A549 (cell line): ENCODE measurements around the gene RCAN2. TPM values are rescaled to one million over a fixed set of nuclear protein-coding genes. Genes with fewer than 3 reads are reported as not detected.

Experiments used
- ATAC-seq, 2 experiments: fragments of 200-7000 bp in 1 of 2; fragments of >200 bp in 1 of 2; cut with Nextera tagmentation in 1 of 2; cut with Tn5 transposase in 1 of 2; 3 replicates each; pipeline versions ENCODE4 v1.8.0 to v1.9.1; 2018 to 2020; ENCODE audit warnings: mild to moderate bottlenecking in 1 of 2, moderate library complexity in 1 of 2
- CTCF ChIA-PET: fragments of 300-600 bp; sonication (Branson Sonifier 250); formaldehyde crosslinking; extraction: SDS; loops from one replicate; lab custom pipeline; 2021; ENCODE audit warnings: antibody characterized with exemption, inconsistent platforms; lab: Yijun Ruan, JAX
- POLR2A ChIA-PET: fragments of 350-600 bp; formaldehyde crosslinking; extraction: SDS; loops from one replicate; lab custom pipeline; 2021; ENCODE audit warnings: antibody characterized with exemption, inconsistent platforms; lab: Yijun Ruan, JAX
- DNase-seq, 2 experiments: peaks; one replicate each; pipeline versions ENCODE4 v3.0.0 to v3.0.0-alpha.2; 2011 to 2016; ENCODE audit warnings: low read depth in 1 of 2, low spot score in 1 of 2
- FAIRE-seq: peaks from 2 replicates; lab custom pipeline; 2011; peaks lifted over from hg19 to GRCh38; lab: Jason Lieb, UNC
- H3K27ac ChIP-seq, 2 experiments: fragments of >200 bp; sonication (Bioruptor Twin); formaldehyde crosslinking; 3 replicates each; pipeline ENCODE4 v1.5.1; 2016 to 2017
- H3K4me1 ChIP-seq: fragments of >200 bp; sonication (Bioruptor Twin); formaldehyde crosslinking; 3 replicates; pipeline ENCODE4 v1.6.1; 2016
- H3K4me2 ChIP-seq: fragments of >200 bp; sonication (Bioruptor Twin); formaldehyde crosslinking; 3 replicates; pipeline ENCODE4 v1.6.1; 2016
- H3K4me3 ChIP-seq: fragments of >200 bp; sonication (Bioruptor Twin); formaldehyde crosslinking; 3 replicates; pipeline ENCODE4 v1.5.1; 2016
- H3K9me3 ChIP-seq: fragments of >200 bp; sonication (Bioruptor Twin); formaldehyde crosslinking; 3 replicates; pipeline ENCODE4 v1.6.1; 2016
- BCL3 ChIP-seq: fragments of >200 bp; sonication (Bioruptor Twin); formaldehyde crosslinking; IDR thresholded peaks from 3 replicates; pipeline ENCODE4 v1.6.1; 2016
- BHLHE40 ChIP-seq: IDR thresholded peaks from 2 replicates; pipeline ENCODE4 v1.6.1; 2012; ENCODE audit warnings: low read depth, low read length, inconsistent platforms
- EHMT2 ChIP-seq: fragments of 200-600 bp; sonication (generic); IDR thresholded peaks from 2 replicates; pipeline ENCODE4 v1.6.1; 2016; ENCODE audit warnings: antibody characterized with exemption, low read depth, mild to moderate bottlenecking, moderate library complexity
- EP300 ChIP-seq, 2 experiments: fragments of >200 bp; sonication (Bioruptor Twin); formaldehyde crosslinking; IDR thresholded peaks; 2 replicates in 1 of 2; 3 replicates in 1 of 2; pipeline ENCODE4 v1.6.1; 2016 to 2017
- ESRRA ChIP-seq: fragments of 150-350 bp; IDR thresholded peaks from 2 replicates; pipeline ENCODE4 v1.6.1; 2014; ENCODE audit warnings: mild to moderate bottlenecking, low read length, borderline replicate concordance
- FOXS1 ChIP-seq: fragments of 250-450 bp; sonication (Bioruptor Pico); IDR thresholded peaks from 2 replicates; pipeline ENCODE4 v1.5.0; 2020; ENCODE audit warnings: mild to moderate bottlenecking, moderate library complexity
- GATA3 ChIP-seq: IDR thresholded peaks from 2 replicates; pipeline ENCODE4 v1.6.1; 2012; ENCODE audit warnings: borderline replicate concordance
- HDAC2 ChIP-seq: fragments of 200-600 bp; sonication (generic); IDR thresholded peaks from 2 replicates; pipeline ENCODE4 v1.6.1; 2016
- HMGXB4 ChIP-seq: fragments of 250-450 bp; sonication (Bioruptor Pico); IDR thresholded peaks from 2 replicates; pipeline ENCODE4 v1.5.0; 2021; ENCODE audit warnings: mild to moderate bottlenecking, moderate library complexity, borderline replicate concordance
- JUNB ChIP-seq: fragments of >200 bp; sonication (Bioruptor Twin); formaldehyde crosslinking; IDR thresholded peaks from 2 replicates; pipeline ENCODE4 v1.6.1; 2016
- KDM1A ChIP-seq: fragments of 200-600 bp; sonication (generic); IDR thresholded peaks from 2 replicates; pipeline ENCODE4 v1.6.1; 2016; ENCODE audit warnings: low read depth, mild to moderate bottlenecking
- NFE2L2 ChIP-seq: fragments of 150-350 bp; conservative IDR thresholded peaks from 2 replicates; pipeline ENCODE4 v1.6.1; 2014; ENCODE audit warnings: low read length
- PBX3 ChIP-seq: IDR thresholded peaks from 2 replicates; pipeline ENCODE4 v1.6.1; 2012
- POLR2AphosphoS2 ChIP-seq: conservative IDR thresholded peaks from 2 replicates; pipeline ENCODE4 v1.6.1; 2012; ENCODE audit warnings: low read length, improper control_type of control experiment, inconsistent platforms
- RARB ChIP-seq: fragments of 250-450 bp; sonication (Bioruptor Pico); IDR thresholded peaks from 2 replicates; pipeline ENCODE4 v1.8.0; 2021; ENCODE audit warnings: mild to moderate bottlenecking, moderate library complexity
- RCOR1 ChIP-seq: fragments of 150-350 bp; IDR thresholded peaks from 2 replicates; pipeline ENCODE4 v1.6.1; 2014; ENCODE audit warnings: antibody characterized with exemption, low read length, low read depth
- RFX5 ChIP-seq: fragments of 450-650 bp; IDR thresholded peaks from 2 replicates; pipeline ENCODE4 v1.7.1; 2014; ENCODE audit warnings: antibody characterized with exemption, mild to moderate bottlenecking, moderate library complexity
- TP53 ChIP-seq: fragments of 250-450 bp; sonication (Bioruptor Pico); IDR thresholded peaks from 2 replicates; pipeline ENCODE4 v1.5.0; 2021; ENCODE audit warnings: mild to moderate bottlenecking, moderate library complexity
- ZFP36 ChIP-seq: fragments of 450-650 bp; IDR thresholded peaks from 2 replicates; pipeline ENCODE4 v1.6.1; 2014; ENCODE audit warnings: borderline replicate concordance; ENCODE audit not compliant: partially characterized antibody
- ZSCAN20 ChIP-seq: fragments of 250-450 bp; sonication (Bioruptor Pico); IDR thresholded peaks from 2 replicates; pipeline ENCODE4 v1.8.0; 2022; ENCODE audit warnings: mild to moderate bottlenecking, moderate library complexity
- WGBS: methylation state at CpG from one replicate; pipeline ENCODE4 v1.1.6; 2017; ENCODE audit errors: missing lambda C conversion rate; 5-methylcytosine and 5-hydroxymethylcytosine counted together
- polyA plus RNA-seq, 4 experiments: library from polyadenylated mRNA; depleted of rRNA in 3 of 4; stranded (reverse); fragments of >200 nt; fragmentation: RNase III in 1 of 4; extraction: RNeasy Plus Mini Kit Qiagen cat#74134 plus additional on column Dnase treatment in 1 of 4; gene quantifications; 2 replicates in 3 of 4; 3 replicates in 1 of 4; pipeline ENCODE4 v1.2.3, GENCODE V29; 2011 to 2017
- TF ChIP-seq, protein P1 (sequence below): IDR thresholded peaks from 2 replicates; pipeline ENCODE4 v1.6.1; 2012; ENCODE audit warnings: low read depth, borderline replicate concordance
- TF ChIP-seq, protein P2 (sequence below): fragments of 200-600 bp; sonication (generic); IDR thresholded peaks from 2 replicates; pipeline ENCODE4 v1.6.1; 2016; ENCODE audit warnings: antibody characterized with exemption, mild to moderate bottlenecking, moderate library complexity
- TF ChIP-seq, protein P3 (sequence below): fragments of >200 bp; sonication (Bioruptor Twin); formaldehyde crosslinking; IDR thresholded peaks from 2 replicates; pipeline ENCODE4 v1.6.1; 2016

RCAN2 gene
- polyA plus RNA-seq, 2 of the 4 experiments (the other 2 are of a cell fraction) = not detected

DNA sequence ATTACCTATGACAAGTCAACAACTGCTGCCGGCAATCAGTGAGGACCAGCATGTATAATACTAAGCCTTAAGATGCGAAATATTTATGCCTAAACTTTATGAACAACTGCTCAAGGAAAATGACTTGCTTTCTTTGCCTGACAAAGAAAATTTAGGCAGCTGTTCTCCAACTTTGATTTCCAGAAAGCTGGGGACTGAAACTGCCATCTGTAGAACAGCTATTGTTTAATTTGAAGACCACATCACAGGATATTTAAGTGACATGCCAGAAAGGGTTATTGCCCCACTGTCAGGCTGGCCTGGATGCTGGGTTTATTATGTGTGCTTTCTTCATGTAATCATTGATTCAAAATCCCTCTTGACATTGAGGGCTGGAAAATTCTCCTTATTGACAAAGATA lies 166.5 kb downstream of the RCAN2 start (continued):
- TF ChIP-seq HMGXB4 (CRISPR knock-in tag) (no peak), KDM1A (no peak), ESRRA (no peak), FOXS1 (CRISPR knock-in tag) (no peak)
- TF ChIP-seq, protein P1, sequence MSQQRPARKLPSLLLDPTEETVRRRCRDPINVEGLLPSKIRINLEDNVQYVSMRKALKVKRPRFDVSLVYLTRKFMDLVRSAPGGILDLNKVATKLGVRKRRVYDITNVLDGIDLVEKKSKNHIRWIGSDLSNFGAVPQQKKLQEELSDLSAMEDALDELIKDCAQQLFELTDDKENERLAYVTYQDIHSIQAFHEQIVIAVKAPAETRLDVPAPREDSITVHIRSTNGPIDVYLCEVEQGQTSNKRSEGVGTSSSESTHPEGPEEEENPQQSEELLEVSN = no peak
- TF ChIP-seq, protein P2, sequence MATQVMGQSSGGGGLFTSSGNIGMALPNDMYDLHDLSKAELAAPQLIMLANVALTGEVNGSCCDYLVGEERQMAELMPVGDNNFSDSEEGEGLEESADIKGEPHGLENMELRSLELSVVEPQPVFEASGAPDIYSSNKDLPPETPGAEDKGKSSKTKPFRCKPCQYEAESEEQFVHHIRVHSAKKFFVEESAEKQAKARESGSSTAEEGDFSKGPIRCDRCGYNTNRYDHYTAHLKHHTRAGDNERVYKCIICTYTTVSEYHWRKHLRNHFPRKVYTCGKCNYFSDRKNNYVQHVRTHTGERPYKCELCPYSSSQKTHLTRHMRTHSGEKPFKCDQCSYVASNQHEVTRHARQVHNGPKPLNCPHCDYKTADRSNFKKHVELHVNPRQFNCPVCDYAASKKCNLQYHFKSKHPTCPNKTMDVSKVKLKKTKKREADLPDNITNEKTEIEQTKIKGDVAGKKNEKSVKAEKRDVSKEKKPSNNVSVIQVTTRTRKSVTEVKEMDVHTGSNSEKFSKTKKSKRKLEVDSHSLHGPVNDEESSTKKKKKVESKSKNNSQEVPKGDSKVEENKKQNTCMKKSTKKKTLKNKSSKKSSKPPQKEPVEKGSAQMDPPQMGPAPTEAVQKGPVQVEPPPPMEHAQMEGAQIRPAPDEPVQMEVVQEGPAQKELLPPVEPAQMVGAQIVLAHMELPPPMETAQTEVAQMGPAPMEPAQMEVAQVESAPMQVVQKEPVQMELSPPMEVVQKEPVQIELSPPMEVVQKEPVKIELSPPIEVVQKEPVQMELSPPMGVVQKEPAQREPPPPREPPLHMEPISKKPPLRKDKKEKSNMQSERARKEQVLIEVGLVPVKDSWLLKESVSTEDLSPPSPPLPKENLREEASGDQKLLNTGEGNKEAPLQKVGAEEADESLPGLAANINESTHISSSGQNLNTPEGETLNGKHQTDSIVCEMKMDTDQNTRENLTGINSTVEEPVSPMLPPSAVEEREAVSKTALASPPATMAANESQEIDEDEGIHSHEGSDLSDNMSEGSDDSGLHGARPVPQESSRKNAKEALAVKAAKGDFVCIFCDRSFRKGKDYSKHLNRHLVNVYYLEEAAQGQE = no peak
- TF ChIP-seq, protein P3, sequence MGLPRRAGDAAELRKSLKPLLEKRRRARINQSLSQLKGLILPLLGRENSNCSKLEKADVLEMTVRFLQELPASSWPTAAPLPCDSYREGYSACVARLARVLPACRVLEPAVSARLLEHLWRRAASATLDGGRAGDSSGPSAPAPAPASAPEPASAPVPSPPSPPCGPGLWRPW = no peak

- no peak for DNase-seq
- no peak overlapping the region for H3K27ac ChIP-seq
- WGBS = 13% methylated on average over 3 of the region's 3 CpGs
- no peaks in the 10 kb centered on the region for H3K9me3 ChIP-seq
- H3K4me1 ChIP-seq = no peaks in the 10 kb centered on the region
- H3K4me3 ChIP-seq = no peak overlapping the region
- no peak for ATAC-seq
- TF ChIP-seq NFE2L2 = no peak
- TF ChIP-seq RFX5 = no peak
- no peak for TF ChIP-seq EP300 (IDR thresholded peaks at IDR 0.05)
- TF ChIP-seq GATA3 = no peak
- TF ChIP-seq BHLHE40 = no peak
- no peak for TF ChIP-seq RCOR1
- no peak for TF ChIP-seq RARB (CRISPR knock-in tag)
- no peak for TF ChIP-seq POLR2AphosphoS2
- TF ChIP-seq PBX3 = no peak
- no peak for TF ChIP-seq ZFP36
- TF ChIP-seq JUNB = no peak
- TF ChIP-seq TP53 = no peak
- no peak for TF ChIP-seq BCL3
- no peak for TF ChIP-seq ZSCAN20 (CRISPR knock-in tag)
- no peak for TF ChIP-seq HDAC2
- TF ChIP-seq EHMT2 = no peak
- no peak for TF ChIP-seq HMGXB4 (CRISPR knock-in tag)
- TF ChIP-seq, protein P3 = no peak
- TF ChIP-seq, all 56 proteins: peak for 0
- H3K4me2 ChIP-seq = no peak overlapping the region
- no peak for FAIRE-seq
- CTCF ChIA-PET = no interaction called here
- POLR2A ChIA-PET = no interaction called here
These were observed 167.2 kb downstream of the RCAN2 start for GRCh38 chr6:46323966-46324622.
